CD14-positive monocyte (primary cell): ENCODE results near the gene NSD2. TPM values are rescaled to one million over a fixed set of nuclear protein-coding genes. Genes with fewer than 3 reads are reported as not detected.

Experiments
- DNase-seq, 3 donors: peaks; one replicate each; pipeline ENCODE4 v3.0.0-alpha.2; 2011 to 2022
- H2AFZ ChIP-seq: 2 replicates; pipeline ENCODE4 v1.6.0; 2012; ENCODE audit warnings: mild to moderate bottlenecking, low read depth, low read length, inconsistent platforms; ENCODE audit not compliant: insufficient read depth, poor library complexity, severe bottlenecking
- H3K27ac ChIP-seq, 2 donors: 1 replicate in 1 of 2; 2 replicates in 1 of 2; pipeline ENCODE4 v1.5.1; 2012 to 2013; ENCODE audit warnings: low read length in 2 of 2, control low read depth in 1 of 2, inconsistent platforms in 1 of 2, low read depth in 1 of 2, mild to moderate bottlenecking in 1 of 2
- H3K27me3 ChIP-seq, 2 donors: one replicate each; pipeline versions ENCODE4 v1.6.0 to v1.6.1; 2011 to 2013; ENCODE audit warnings: low read length in 2 of 2; ENCODE audit not compliant: control insufficient read depth in 2 of 2, insufficient read depth in 2 of 2
- H3K36me3 ChIP-seq, 2 donors: replicated peaks in 1 of 2; 1 replicate in 1 of 2; 2 replicates in 1 of 2; pipeline versions ENCODE4 v1.5.1 to v1.6.1; 2012 to 2013; ENCODE audit warnings: low read length in 2 of 2, control low read depth in 1 of 2, inconsistent platforms in 1 of 2, mild to moderate bottlenecking in 1 of 2; ENCODE audit not compliant: insufficient read depth in 2 of 2, control insufficient read depth in 1 of 2
- H3K4me1 ChIP-seq, 2 donors: 1 replicate in 1 of 2; 2 replicates in 1 of 2; pipeline versions ENCODE4 v1.5.1 to v1.6.1; 2012 to 2013; ENCODE audit warnings: low read length in 2 of 2, control low read depth in 1 of 2, inconsistent platforms in 1 of 2, mild to moderate bottlenecking in 1 of 2, moderate library complexity in 1 of 2; ENCODE audit not compliant: insufficient read depth in 2 of 2, control insufficient read depth in 1 of 2
- H3K4me2 ChIP-seq: replicated peaks from 2 replicates; pipeline ENCODE3; 2012; ENCODE audit warnings: low read length, moderate library complexity, mild to moderate bottlenecking; ENCODE audit not compliant: poor library complexity, severe bottlenecking; ENCODE audit errors: extremely low read depth
- H3K4me3 ChIP-seq, 3 experiments: fragments of 200-600 bp in 1 of 3; sonication (generic) in 1 of 3; replicated peaks in 1 of 3; 1 replicate in 2 of 3; 2 replicates in 1 of 3; pipeline ENCODE4 v1.5.1; 2011 to 2013; ENCODE audit warnings: low read length in 3 of 3, mild to moderate bottlenecking in 3 of 3, control low read depth in 2 of 3, low read depth in 2 of 3, inconsistent platforms in 1 of 3, moderate library complexity in 1 of 3
- H3K79me2 ChIP-seq: 2 replicates; pipeline ENCODE4 v1.6.0; 2012; ENCODE audit warnings: mild to moderate bottlenecking, control low read depth, inconsistent platforms, low read length, moderate library complexity; ENCODE audit not compliant: insufficient read depth
- H3K9ac ChIP-seq: 2 replicates; pipeline ENCODE4 v1.6.0; 2017; ENCODE audit warnings: low read length, mild to moderate bottlenecking; ENCODE audit not compliant: insufficient read depth, poor library complexity, severe bottlenecking
- H3K9me3 ChIP-seq, 2 donors: replicated peaks in 1 of 2; 1 replicate in 1 of 2; 2 replicates in 1 of 2; pipeline versions ENCODE4 v1.5.1 to v1.6.1; 2012 to 2013; ENCODE audit warnings: low read length in 2 of 2, control low read depth in 1 of 2; ENCODE audit not compliant: control insufficient read depth in 1 of 2, insufficient read depth in 1 of 2
- H4K20me1 ChIP-seq: 2 replicates; pipeline ENCODE4 v1.6.0; 2012; ENCODE audit warnings: mild to moderate bottlenecking, low read length, control low read depth, moderate library complexity; ENCODE audit not compliant: insufficient read depth
- H3K27ac Mint-ChIP-seq, 7 donors: one replicate each; pipeline ENCODE4 v1.8.0; 2020; ENCODE audit warnings: mild to moderate bottlenecking in 7 of 7, mixed read lengths in 7 of 7, moderate library complexity in 6 of 7, inconsistent platforms in 2 of 7
- H3K27me3 Mint-ChIP-seq, 3 donors: one replicate each; pipeline ENCODE4 v1.8.0; 2021 to 2022; ENCODE audit warnings: low read depth in 3 of 3, mild to moderate bottlenecking in 3 of 3, mixed read lengths in 3 of 3, moderate library complexity in 3 of 3, inconsistent platforms in 1 of 3
- H3K36me3 Mint-ChIP-seq, 2 donors: one replicate each; pipeline ENCODE4 v1.8.0; 2020; ENCODE audit warnings: mixed read lengths in 2 of 2, inconsistent platforms in 1 of 2, mild to moderate bottlenecking in 1 of 2
- H3K4me1 Mint-ChIP-seq: one replicate; pipeline ENCODE4 v1.8.0; 2020; ENCODE audit warnings: mild to moderate bottlenecking, mixed read lengths
- H3K4me3 Mint-ChIP-seq, 2 donors: one replicate each; pipeline ENCODE4 v1.8.0; 2020; ENCODE audit warnings: mild to moderate bottlenecking in 2 of 2, mixed read lengths in 2 of 2, moderate library complexity in 1 of 2
- H3K9me3 Mint-ChIP-seq, 7 donors: one replicate each; pipeline ENCODE4 v1.8.0; 2020 to 2022; ENCODE audit warnings: mixed read lengths in 7 of 7, mild to moderate bottlenecking in 6 of 7, moderate library complexity in 6 of 7, inconsistent platforms in 2 of 7
- WGBS: methylation state at CpG from one replicate; pipeline ENCODE4 v1.1.5; 2013; ENCODE audit warnings: missing lambda C conversion rate; ENCODE audit not compliant: insufficient coverage; 5-methylcytosine and 5-hydroxymethylcytosine counted together
- intact Hi-C, 2 donors: fragments of 100-400 bp; cut with micrococcal nuclease; formaldehyde crosslinking; loops; one replicate each; pipeline versions ENCODE4 v1.15.0 to v1.15.1; 2023
- polyA plus RNA-seq, 3 donors: library from polyadenylated mRNA; depleted of rRNA in 1 of 3; unstranded in 2 of 3; stranded (reverse) in 1 of 3; fragments of 300-500 nt in 2 of 3; fragments of >200 nt in 1 of 3; fragmentation: Illumina TruSeq in 2 of 3; gene quantifications; 1 replicate in 2 of 3; 2 replicates in 1 of 3; pipeline ENCODE4 v1.2.3, GENCODE V29; 2012 to 2021
- TF ChIP-seq, protein P1 (sequence below): fragments of 200-600 bp; IDR thresholded peaks from one replicate; pipeline ENCODE4 v1.8.0; 2022; ENCODE audit warnings: antibody characterized with exemption, mild to moderate bottlenecking

The NSD2 gene
- polyA plus RNA-seq, 3 donors, result 1.9 to 8.7 (median 2.3) TPM

DNA sequence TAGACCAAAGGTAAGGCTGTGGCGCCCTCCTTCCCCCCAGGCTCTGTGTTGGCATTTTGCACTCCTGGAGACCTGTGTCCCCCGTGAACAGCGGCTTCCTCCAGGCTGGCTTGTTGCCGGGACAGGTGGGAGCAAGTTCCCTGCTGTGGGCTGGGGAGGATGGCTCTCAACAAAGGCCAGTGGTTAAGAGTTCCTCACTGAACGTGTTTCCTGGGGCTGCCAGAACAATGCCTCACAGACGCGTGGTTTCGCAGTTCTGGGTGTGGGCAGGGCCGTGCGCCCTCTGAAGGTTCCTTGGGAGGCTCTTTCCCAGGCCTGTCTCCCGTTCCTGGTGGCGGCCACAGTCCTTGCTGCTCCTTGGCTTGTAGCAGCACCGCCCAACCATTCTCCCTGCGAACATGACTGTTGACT is 104.2 kb downstream of the NSD2 start:
- 93% methylated on average over 14 of the region's 14 CpGs for WGBS

DNA sequence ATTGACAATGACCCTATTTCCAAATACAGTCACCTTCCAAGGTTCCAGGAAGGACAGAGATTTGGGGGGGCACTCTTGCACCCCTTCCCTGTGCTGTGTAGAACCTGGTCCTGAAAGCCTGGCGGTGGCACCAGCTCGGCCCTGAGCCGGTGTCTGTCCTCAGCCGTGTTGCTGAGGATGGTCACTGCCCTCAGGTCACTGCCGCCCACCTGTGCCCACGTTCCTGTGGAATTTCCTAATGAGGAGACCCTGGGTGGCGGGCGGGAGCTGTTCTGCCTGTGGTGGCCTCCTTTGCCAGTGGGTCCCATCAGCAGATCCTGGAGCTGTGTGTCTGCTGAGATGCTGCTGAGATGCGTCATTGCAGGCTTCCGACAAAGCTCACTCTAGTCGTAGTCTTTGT is 104.7 kb downstream of the NSD2 start:
- intact Hi-C loops, result no loop called here
- Mint-ChIP-seq H3K4me1 (no peaks in the 10 kb centered on the region), H3K27ac (no peak overlapping the region), H3K4me3 (no peak overlapping the region), H3K27me3 (peaks cover 0 to 2% (median 0%) of the 10 kb centered on the region in 3 donors), H3K9me3 (no peaks in the 10 kb centered on the region), H3K36me3 (peaks cover 79 to 96% of the 10 kb centered on the region in 2 donors)
- no peak overlapping the region for H3K4me3 ChIP-seq
- DNase-seq, result no peak
- H3K27ac ChIP-seq, result no peak overlapping the region
- no peak overlapping the region for H3K9ac ChIP-seq
- TF ChIP-seq, protein P1, sequence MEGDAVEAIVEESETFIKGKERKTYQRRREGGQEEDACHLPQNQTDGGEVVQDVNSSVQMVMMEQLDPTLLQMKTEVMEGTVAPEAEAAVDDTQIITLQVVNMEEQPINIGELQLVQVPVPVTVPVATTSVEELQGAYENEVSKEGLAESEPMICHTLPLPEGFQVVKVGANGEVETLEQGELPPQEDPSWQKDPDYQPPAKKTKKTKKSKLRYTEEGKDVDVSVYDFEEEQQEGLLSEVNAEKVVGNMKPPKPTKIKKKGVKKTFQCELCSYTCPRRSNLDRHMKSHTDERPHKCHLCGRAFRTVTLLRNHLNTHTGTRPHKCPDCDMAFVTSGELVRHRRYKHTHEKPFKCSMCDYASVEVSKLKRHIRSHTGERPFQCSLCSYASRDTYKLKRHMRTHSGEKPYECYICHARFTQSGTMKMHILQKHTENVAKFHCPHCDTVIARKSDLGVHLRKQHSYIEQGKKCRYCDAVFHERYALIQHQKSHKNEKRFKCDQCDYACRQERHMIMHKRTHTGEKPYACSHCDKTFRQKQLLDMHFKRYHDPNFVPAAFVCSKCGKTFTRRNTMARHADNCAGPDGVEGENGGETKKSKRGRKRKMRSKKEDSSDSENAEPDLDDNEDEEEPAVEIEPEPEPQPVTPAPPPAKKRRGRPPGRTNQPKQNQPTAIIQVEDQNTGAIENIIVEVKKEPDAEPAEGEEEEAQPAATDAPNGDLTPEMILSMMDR, result no peak
- no peak overlapping the region for H2AFZ ChIP-seq
- no peaks in the 10 kb centered on the region for H3K9me3 ChIP-seq
- peaks cover 68 to 100% of the 10 kb centered on the region in 2 donors for H3K36me3 ChIP-seq
- H3K79me2 ChIP-seq, result no peaks in the 10 kb centered on the region
- H3K4me1 ChIP-seq, result no peaks in the 10 kb centered on the region
- no peaks in the 10 kb centered on the region for H3K27me3 ChIP-seq
- no peak overlapping the region for H3K4me2 ChIP-seq
- 95% methylated on average over 9 of the region's 11 CpGs for WGBS
- no peaks in the 10 kb centered on the region for H4K20me1 ChIP-seq

More for the DNA sequence above, 104.2 kb downstream of the NSD2 start:
- Histone ChIP-seq H3K27me3 (no peaks in the 10 kb centered on the region), H2AFZ (no peak overlapping the region), H3K4me1 (no peaks in the 10 kb centered on the region), H3K9ac (no peak overlapping the region), H3K36me3 (peaks cover 63 to 100% of the 10 kb centered on the region in 2 donors), H3K4me2 (no peak overlapping the region), H3K79me2 (no peaks in the 10 kb centered on the region), H3K4me3 (no peak overlapping the region), H3K9me3 (no peaks in the 10 kb centered on the region), H4K20me1 (no peaks in the 10 kb centered on the region), H3K27ac (no peak overlapping the region)
- TF ChIP-seq, protein P1, result no peak
- Mint-ChIP-seq H3K27ac (peak overlapping the region in 1 of 7 donors; percentile 1), H3K4me3 (no peak overlapping the region), H3K9me3 (no peaks in the 10 kb centered on the region), H3K27me3 (peaks cover 0 to 2% (median 2%) of the 10 kb centered on the region in 3 donors), H3K4me1 (no peaks in the 10 kb centered on the region), H3K36me3 (peaks cover 76 to 96% of the 10 kb centered on the region in 2 donors)
- DNase-seq, result no peak
- intact Hi-C loops, result no loop called here
